Measurements from ENCODE around the gene CDR2. TPM values are rescaled to one million over a fixed set of nuclear protein-coding genes. Genes with fewer than 3 reads are reported as not detected.
A peak's percentile ranks its signal among the peaks of the same experiment; 100 is the strongest.

Gene CDR2
- total RNA-seq, 2 experiments from 2014 or later, result 42.2 to 48.6 TPM

DNA sequence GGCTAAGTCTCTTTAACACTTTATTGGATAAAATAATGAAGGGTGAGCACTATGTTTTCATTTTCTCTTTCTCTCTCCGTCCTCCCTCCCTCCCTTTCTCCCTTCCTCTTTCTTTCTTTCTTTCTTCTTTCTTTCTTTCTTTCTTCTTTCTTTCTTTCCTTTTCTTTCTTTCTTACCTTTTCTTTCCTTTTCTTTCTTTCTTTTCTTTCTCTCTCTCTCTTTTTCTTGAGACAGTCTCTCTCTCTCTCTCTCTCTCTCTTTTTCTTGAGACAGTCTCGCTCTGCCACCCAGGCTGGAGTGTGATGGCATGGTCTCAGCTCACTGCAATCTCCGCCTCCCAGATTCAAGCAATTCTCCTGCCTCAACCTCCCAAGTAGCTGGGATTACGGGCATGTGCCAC is 21.5 kb upstream of the CDR2 start:
- Mint-ChIP-seq H3K27ac (no peak overlapping the region), H3K27me3 (no peaks in the 10 kb centered on the region), H3K9me3 (no peaks in the 10 kb centered on the region), H3K36me3 (peaks cover 5% of the 10 kb centered on the region), H3K4me3 (no peak overlapping the region), H3K4me1 (no peaks in the 10 kb centered on the region)
- no peak for ATAC-seq (ENCODE audit: low read depth)
- POLR2A ChIA-PET, result no interaction called here
- no peak for DNase-seq

DNA sequence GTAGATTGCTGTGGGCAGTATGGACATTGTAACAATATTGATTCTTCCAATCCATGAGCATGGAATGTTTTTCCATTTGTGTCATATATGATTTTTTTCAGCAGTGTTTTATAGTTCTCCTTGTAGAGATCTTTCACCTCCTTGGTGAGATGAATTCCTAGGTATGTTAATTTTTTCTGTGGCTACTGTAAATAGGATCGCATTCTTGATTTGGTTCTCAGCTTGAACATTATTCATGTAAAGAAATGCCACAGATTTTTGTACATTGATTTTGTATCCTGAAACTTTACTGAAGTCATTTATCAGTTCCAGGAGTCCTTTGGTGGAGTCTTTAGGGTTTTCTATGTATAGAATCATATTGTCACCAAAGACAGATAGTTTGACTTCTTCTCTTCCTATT is 19.7 kb upstream of the CDR2 start:
- DNase-seq, result no peak
- no peaks in the 10 kb centered on the region for H3K9me3 Mint-ChIP-seq
- no peak overlapping the region for H3K4me3 Mint-ChIP-seq
- no peak overlapping the region for H3K27ac Mint-ChIP-seq
- POLR2A ChIA-PET, result no interaction called here
- no peaks in the 10 kb centered on the region for H3K4me1 Mint-ChIP-seq
- no peak for ATAC-seq (ENCODE audit: low read depth)
- H3K36me3 Mint-ChIP-seq, result peaks cover 5% of the 10 kb centered on the region
- no peaks in the 10 kb centered on the region for H3K27me3 Mint-ChIP-seq

DNA sequence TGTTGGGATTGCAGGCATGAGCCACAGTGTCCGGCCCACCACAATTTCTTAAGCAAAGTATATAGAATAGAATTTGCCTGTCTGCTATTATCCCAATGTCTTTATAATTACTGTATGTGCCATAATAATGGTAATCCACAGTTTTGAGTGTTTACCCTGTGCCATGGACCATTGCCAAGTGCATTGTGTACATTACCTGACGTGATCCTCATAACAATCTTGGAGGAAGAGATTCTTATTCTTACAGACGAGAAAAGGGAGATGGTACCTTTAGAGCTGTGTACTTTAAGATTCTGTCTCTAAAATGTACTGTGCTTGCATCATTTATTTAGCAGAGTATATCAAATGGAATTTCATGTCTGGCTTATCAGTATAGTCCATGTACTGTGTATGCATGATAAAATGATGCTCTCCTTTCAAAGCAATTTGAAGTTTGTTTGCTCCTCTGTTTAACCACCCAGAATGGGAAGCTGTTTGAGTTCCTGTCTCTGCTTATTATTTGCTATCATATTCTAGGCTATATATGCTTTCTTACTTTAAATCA is 13.8 kb upstream of the CDR2 start:
- no peaks in the 10 kb centered on the region for H3K9me3 Mint-ChIP-seq
- no peaks in the 10 kb centered on the region for H3K36me3 Mint-ChIP-seq
- no peak overlapping the region for H3K4me3 Mint-ChIP-seq
- no peaks in the 10 kb centered on the region for H3K4me1 Mint-ChIP-seq
- ATAC-seq (ENCODE audit: low read depth) (no peak), DNase-seq (no peak)
- no peak overlapping the region for H3K27ac Mint-ChIP-seq
- POLR2A ChIA-PET, result no interaction called here
- no peaks in the 10 kb centered on the region for H3K27me3 Mint-ChIP-seq

DNA sequence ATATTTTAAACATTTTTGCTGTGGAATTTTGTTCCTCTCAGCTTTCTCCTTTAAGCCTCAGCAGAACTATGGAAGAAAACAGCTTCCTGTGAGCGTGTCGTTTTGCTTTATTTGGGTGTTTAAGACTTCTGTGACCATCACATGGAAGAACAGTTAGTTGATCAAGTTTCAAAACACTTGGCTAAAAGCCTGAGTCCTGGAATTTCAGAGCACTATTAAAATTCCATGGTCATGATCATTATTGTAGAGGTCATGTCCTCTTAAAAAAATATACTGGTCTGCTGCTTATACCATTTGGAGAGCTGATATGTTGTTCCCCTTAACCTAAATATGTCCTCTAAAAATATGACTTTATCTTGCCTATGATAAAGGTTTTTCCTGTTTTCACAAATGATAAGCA is 12.6 kb upstream of the CDR2 start:
- Mint-ChIP-seq H3K27me3 (no peaks in the 10 kb centered on the region), H3K4me3 (no peak overlapping the region), H3K36me3 (no peaks in the 10 kb centered on the region), H3K4me1 (peaks cover under 1% of the 10 kb centered on the region), H3K27ac (no peak overlapping the region), H3K9me3 (no peaks in the 10 kb centered on the region)
- POLR2A ChIA-PET, result no interaction called here
- DNase-seq (no peak), ATAC-seq (ENCODE audit: low read depth) (no peak)

DNA sequence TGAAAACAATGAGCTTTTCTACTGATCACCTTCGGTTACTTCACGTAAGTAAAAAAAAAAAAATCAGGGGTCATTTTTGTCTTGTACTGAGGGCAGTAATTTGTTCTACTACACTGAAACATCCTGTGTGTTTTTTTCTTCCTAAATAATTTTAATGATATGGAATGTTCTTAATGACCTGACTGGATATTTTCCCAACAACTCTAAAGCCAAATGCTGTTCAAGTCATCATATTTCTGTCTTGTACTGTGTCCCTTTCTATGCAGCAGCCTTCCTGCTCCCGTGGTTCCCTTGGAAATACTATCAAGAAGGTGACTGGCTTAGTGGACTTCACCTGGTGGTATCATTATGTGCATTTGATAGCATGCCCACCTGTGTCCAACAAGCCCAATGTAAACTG is 10.8 kb upstream of the CDR2 start:
- DNase-seq (no peak), ATAC-seq (ENCODE audit: low read depth) (no peak)
- Mint-ChIP-seq H3K4me3 (no peak overlapping the region), H3K36me3 (no peaks in the 10 kb centered on the region), H3K27me3 (no peaks in the 10 kb centered on the region), H3K9me3 (no peaks in the 10 kb centered on the region), H3K4me1 (peaks cover 10% of the 10 kb centered on the region), H3K27ac (no peak overlapping the region)
- POLR2A ChIA-PET, result no interaction called here

DNA sequence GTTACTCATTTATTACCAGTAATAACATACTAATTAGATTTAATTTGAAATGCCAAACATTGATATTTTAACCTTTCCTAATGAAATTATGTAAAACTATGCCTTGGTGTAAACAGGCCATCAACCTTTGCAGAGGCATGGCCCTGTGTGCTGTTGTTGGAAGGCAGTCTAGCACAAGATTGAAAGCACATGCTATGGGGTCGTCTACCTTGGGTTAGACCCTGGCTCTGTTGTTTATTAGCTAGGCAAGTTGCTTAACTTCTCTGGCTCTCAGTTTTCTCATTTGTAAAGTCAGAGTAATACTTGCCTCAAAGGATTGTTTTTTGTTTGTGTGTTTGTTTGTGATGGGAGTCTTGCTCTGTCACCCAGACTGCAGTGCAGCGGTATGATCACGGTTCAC is 9.4 kb upstream of the CDR2 start:
- ATAC-seq (ENCODE audit: low read depth) (no peak), DNase-seq (no peak)
- H3K9me3 Mint-ChIP-seq, result no peaks in the 10 kb centered on the region
- POLR2A ChIA-PET, result no interaction called here
- no peak overlapping the region for H3K4me3 Mint-ChIP-seq
- no peaks in the 10 kb centered on the region for H3K36me3 Mint-ChIP-seq
- H3K4me1 Mint-ChIP-seq, result peaks cover 10% of the 10 kb centered on the region
- no peak overlapping the region for H3K27ac Mint-ChIP-seq
- no peaks in the 10 kb centered on the region for H3K27me3 Mint-ChIP-seq

DNA sequence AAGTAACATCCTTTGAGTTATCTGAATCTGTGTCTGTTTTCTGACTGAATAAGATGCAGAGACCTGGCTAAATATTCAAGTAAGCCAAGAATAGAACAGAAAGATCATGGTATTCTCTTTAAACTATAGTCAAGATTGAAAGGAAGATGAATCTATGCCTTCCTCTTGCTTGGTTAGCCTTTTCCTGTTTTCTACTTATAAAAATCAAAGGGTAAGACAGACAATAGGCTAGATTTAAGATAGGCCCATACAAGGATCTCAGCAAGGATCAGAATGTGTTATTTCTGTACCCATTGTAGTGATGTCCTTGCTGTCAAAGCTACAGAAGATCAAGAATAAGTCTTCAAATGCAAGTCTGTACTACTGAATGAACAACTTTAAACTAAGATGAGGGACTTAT is 7.0 kb upstream of the CDR2 start:
- H3K36me3 Mint-ChIP-seq, result no peaks in the 10 kb centered on the region
- POLR2A ChIA-PET, result no interaction called here
- H3K9me3 Mint-ChIP-seq, result no peaks in the 10 kb centered on the region
- peak overlapping the region; percentile 1 for H3K4me3 Mint-ChIP-seq
- DNase-seq (no peak), ATAC-seq (ENCODE audit: low read depth) (no peak)
- no peaks in the 10 kb centered on the region for H3K27me3 Mint-ChIP-seq
- H3K4me1 Mint-ChIP-seq, result peaks cover 10% of the 10 kb centered on the region
- H3K27ac Mint-ChIP-seq, result peak overlapping the region; percentile 36

DNA sequence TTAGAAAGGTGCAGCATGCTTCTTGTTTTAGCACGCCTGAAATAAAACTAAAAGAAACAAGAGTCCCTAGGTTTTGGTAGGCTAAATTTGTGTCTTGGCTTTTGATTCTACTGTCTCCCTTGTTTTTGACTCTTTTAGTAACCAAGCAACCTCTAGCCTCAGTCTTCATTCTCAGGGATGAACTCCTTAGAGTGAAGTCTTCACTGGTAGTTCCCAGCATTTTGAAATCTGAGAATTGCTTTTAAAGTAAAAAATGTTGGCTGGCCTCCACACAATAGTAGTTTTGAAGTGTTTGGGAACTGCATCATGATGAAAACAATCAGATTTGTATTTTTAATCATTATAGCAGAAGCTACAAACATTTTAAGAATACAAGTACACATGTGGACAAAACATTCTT is 6.1 kb upstream of the CDR2 start:
- Mint-ChIP-seq H3K27me3 (peaks cover 6% of the 10 kb centered on the region), H3K4me3 (no peak overlapping the region), H3K9me3 (no peaks in the 10 kb centered on the region), H3K4me1 (peaks cover 16% of the 10 kb centered on the region), H3K36me3 (peaks cover under 1% of the 10 kb centered on the region), H3K27ac (no peak overlapping the region)
- no peak for ATAC-seq (ENCODE audit: low read depth)
- POLR2A ChIA-PET, result no interaction called here
- no peak for DNase-seq

DNA sequence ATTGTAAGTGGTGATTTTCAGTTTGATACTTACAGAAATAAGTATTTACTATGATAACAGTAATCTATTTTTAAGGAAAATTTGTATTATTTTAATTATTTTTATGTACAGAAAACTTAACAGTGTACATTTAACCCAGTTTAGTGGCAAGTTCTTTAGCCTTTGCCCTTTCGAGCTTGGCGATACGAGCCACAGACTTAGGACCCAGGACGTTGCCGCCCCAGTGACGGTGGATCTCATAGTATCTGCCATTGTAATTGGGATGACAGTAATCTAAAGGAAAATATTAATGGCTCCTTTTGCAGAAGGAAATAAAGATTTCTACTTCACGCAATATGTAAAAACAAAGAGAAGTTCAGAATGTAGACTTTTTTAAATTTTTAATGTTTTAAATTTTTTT is 5.2 kb upstream of the CDR2 start:
- H3K27ac Mint-ChIP-seq, result no peak overlapping the region
- ATAC-seq (ENCODE audit: low read depth), result no peak
- POLR2A ChIA-PET, result no interaction called here
- H3K9me3 Mint-ChIP-seq, result no peaks in the 10 kb centered on the region
- H3K36me3 Mint-ChIP-seq, result peaks cover 3% of the 10 kb centered on the region
- H3K4me3 Mint-ChIP-seq, result no peak overlapping the region
- H3K27me3 Mint-ChIP-seq, result peaks cover 11% of the 10 kb centered on the region
- peaks cover 21% of the 10 kb centered on the region for H3K4me1 Mint-ChIP-seq
- DNase-seq, result no peak

DNA sequence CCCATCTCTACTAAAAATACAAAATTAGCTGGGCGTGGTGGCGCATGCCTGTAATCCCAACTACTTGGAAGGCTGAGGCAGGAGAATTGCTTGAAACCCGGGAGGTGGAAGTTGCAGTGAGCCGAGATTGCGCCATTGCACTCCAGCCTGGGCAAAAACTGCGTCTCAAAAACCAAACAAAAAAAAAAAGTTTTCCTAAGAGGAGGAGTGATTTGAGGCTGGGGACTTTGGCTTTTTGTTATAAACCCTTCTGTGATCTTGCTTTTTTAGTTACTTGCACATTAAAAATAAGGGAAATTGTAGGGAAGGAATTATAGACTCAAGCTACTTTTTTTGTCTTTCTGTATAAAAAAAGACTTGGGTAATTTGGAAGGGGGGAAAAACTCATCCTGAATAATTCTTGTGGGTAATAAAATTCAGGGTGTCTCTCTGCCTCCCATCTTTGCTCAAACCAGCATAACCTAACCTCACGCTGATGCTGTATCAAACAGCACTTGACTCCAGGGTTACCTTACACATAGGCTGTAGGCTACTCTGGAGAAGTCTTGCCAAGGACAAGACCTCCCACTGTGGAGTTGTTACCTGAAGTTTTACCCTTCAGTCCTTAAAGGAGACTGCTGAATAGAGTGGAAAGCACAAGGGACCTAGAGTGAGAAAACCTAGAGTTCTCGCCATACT is 1.7 kb upstream of the CDR2 start:
- Mint-ChIP-seq H3K36me3 (peaks cover 5% of the 10 kb centered on the region), H3K4me3 (no peak overlapping the region), H3K9me3 (no peaks in the 10 kb centered on the region), H3K27me3 (peaks cover 11% of the 10 kb centered on the region), H3K27ac (no peak overlapping the region), H3K4me1 (peaks cover 33% of the 10 kb centered on the region)
- no peak for ATAC-seq (ENCODE audit: low read depth)
- POLR2A ChIA-PET, result interaction anchor here (10.5 kb wide), 1 partner anchor 20 kb away, joined by 108 read pairs; no protein-coding TSS in a partner anchor
- DNase-seq, result no peak

DNA sequence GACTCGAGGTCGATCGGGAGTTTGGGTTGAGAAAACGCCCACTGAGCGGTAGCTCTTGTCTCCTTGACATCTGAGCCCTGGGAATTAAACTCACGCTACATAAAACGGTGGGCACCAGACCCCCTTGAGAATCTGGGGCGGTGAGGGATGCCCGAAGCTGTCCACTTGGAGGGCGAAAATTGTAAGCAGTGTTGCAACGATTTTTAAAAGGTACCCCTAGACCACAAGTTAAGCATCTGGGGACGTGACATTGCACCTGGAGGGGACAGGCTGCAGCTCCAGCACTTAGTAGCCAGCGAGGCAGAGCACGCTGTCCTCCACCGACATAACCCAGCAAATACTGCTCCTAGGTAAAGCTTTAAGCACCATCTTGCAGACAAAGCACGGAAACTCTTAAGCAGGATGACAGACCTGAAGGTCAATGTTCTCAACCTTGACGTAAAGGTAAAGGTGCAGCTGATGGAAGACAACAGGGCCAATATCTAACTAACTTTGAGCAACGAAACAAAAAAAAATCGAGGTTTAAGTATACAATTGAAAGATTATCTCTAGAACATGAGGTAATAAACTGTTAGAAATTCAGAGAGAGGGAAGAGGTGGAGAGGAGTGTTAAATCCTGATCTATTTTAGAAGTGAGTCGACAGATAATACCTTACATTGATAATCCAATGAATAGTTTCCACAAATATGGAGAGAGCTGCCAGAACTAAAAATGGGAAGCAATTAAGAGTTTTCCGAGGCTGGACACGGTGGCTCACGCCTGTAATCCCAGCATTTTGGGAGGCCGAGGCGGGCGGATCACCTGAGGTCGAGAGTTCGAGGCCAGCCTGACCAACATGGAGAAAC is 921 bp upstream of the CDR2 start:
- Mint-ChIP-seq H3K9me3 (no peaks in the 10 kb centered on the region), H3K4me3 (peak overlapping the region; percentile 90), H3K27ac (peak overlapping the region; percentile 80), H3K36me3 (peaks cover 5% of the 10 kb centered on the region), H3K27me3 (peaks cover 11% of the 10 kb centered on the region), H3K4me1 (peaks cover 34% of the 10 kb centered on the region)
- POLR2A ChIA-PET, result interaction anchor here (0.8 to 10.5 kb wide), 3 partner anchors 10 to 32 kb away, joined by 3 to 108 read pairs (median 3); no protein-coding TSS in a partner anchor
- DNase-seq (no peak), ATAC-seq (ENCODE audit: low read depth) (no peak)

DNA sequence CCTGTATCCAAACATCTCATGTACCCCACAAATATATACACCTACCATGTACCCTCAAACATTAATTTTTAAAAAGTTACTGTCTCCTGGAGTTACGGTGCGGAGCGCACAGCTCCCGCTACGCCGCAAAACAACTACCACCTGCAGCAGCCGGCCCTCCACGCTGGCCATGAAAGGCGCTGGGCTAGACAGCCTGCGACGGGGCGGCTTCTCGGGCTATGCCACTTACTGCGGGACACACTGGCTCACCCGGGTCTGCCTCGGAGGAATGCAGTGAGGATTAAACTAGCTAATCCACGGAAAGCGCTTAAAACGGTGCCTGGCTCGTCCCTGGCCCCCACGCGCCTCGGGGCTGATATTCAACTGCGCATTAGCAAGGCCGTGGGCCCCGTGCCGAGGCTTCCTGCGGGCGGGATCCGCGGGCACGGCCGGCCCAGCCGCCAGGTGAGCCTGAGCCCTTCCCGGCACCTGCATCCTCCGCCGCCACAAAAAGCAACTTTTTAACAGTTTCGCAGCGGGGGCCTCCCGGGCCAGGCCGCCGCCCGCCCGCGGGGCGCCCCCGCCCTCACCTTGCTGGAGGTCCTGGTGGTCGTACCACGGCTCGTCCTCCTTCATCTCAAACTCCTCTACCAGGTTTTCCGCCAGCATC is 633 bp downstream of the CDR2 start:
- peak overlapping the region; percentile 93 for H3K4me3 Mint-ChIP-seq
- peaks cover 5% of the 10 kb centered on the region for H3K36me3 Mint-ChIP-seq
- H3K9me3 Mint-ChIP-seq, result no peaks in the 10 kb centered on the region
- POLR2A ChIA-PET, result interaction anchor here (0.7 to 10.5 kb wide), 5 partner anchors 18 to 63 kb away, joined by 3 to 108 read pairs (median 4); no protein-coding TSS in a partner anchor
- peaks cover 11% of the 10 kb centered on the region for H3K27me3 Mint-ChIP-seq
- no peak for DNase-seq
- ATAC-seq (ENCODE audit: low read depth), result peak; percentile 4
- H3K4me1 Mint-ChIP-seq, result peaks cover 45% of the 10 kb centered on the region
- peak overlapping the region; percentile 91 for H3K27ac Mint-ChIP-seq

DNA sequence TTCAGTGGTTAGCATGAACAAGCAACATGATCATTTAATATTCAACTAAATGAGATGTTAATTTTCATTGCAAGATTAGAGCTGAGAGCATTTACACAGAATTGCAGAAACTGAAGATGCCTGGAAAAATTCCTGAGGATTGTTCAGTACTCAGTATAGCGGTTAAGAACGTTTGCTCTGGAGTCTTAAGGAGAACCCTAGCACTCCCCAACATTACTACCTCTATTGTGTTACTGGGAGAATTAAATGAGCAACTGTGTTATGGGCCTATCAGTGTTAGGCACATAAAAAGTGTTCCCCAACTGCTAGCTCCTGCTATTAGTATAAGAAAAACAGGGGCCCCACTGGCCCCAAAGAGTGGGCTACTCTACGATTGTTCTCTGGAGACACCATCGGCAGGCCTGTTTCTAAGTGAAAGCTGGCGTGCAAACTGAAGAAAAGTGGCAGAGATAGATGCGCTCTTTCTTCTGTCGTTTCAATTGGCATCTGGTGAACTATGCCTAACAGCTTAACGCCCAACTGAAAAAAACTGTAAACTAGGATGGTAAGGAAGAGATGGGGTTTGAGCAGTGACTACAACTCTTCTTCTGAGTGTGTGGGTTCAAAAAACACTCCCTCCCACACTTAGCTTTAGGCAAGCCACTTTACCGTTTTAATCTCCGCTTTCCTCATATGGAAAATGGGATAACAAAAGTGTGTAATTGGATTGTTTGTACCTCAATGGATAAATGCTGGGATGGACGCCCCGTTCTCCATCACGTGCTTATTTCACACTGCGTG is 1.3 kb downstream of the CDR2 start:
- peak overlapping the region; percentile 93 for H3K4me3 Mint-ChIP-seq
- no peak for ATAC-seq (ENCODE audit: low read depth)

More for the DNA sequence above, 1.3 kb downstream of the CDR2 start:
- Mint-ChIP-seq H3K27me3 (peaks cover 11% of the 10 kb centered on the region), H3K36me3 (peaks cover 5% of the 10 kb centered on the region), H3K9me3 (no peaks in the 10 kb centered on the region), H3K4me1 (peaks cover 49% of the 10 kb centered on the region), H3K27ac (peak overlapping the region; percentile 91)
- no peak for DNase-seq
- POLR2A ChIA-PET, result interaction anchor here (0.6 to 10.5 kb wide), 8 partner anchors 9 to 152 kb away, joined by 3 to 108 read pairs (median 4); no protein-coding TSS in a partner anchor
